Measurements from ENCODE around the gene SHTN1.

SHTN1 gene

GRCh38 chr10:116960066-116960776 lies 44.8 kb downstream of the SHTN1 start:
- no peak for FAIRE-seq
- no peak for DNase-seq (ENCODE audit: insufficient read length, low spot score)
- no peak for TF ChIP-seq CTCF (IDR thresholded peaks at IDR 0.05; ENCODE audit: insufficient read depth, missing control alignments)

GRCh38 chr10:116952729-116953128 lies 52.3 kb downstream of the SHTN1 start:
- FAIRE-seq (no peak), DNase-seq (ENCODE audit: insufficient read length, low spot score) (no peak)
- TF ChIP-seq CTCF (IDR thresholded peaks at IDR 0.05; ENCODE audit: insufficient read depth, missing control alignments): no peak

- FAIRE-seq: no peak
- DNase-seq (ENCODE audit: insufficient read length, low spot score): no peak
- no peak for TF ChIP-seq CTCF (IDR thresholded peaks at IDR 0.05; ENCODE audit: insufficient read depth, missing control alignments)
Observed at GRCh38 chr10:116948530-116948870, 56.5 kb downstream of the SHTN1 start.

GRCh38 chr10:116947841-116948529 lies 57.0 kb downstream of the SHTN1 start:
- no peak for FAIRE-seq
- no peak for TF ChIP-seq CTCF (IDR thresholded peaks at IDR 0.05; ENCODE audit: insufficient read depth, missing control alignments)
- no peak for DNase-seq (ENCODE audit: insufficient read length, low spot score)

- DNase-seq (ENCODE audit: insufficient read length, low spot score) (no peak), FAIRE-seq (no peak)
- TF ChIP-seq CTCF (IDR thresholded peaks at IDR 0.05; ENCODE audit: insufficient read depth, missing control alignments): no peak
Observed at GRCh38 chr10:116944911-116945310, 60.1 kb downstream of the SHTN1 start.

GRCh38 chr10:116931806-116932205 lies 73.2 kb downstream of the SHTN1 start:
- DNase-seq (ENCODE audit: insufficient read length, low spot score) (no peak), FAIRE-seq (no peak)
- TF ChIP-seq CTCF (IDR thresholded peaks at IDR 0.05; ENCODE audit: insufficient read depth, missing control alignments): no peak

- no peak for FAIRE-seq
Observed at GRCh38 chr10:116926426-116926825, 78.6 kb downstream of the SHTN1 start.

More at GRCh38 chr10:116926426-116926825, 78.6 kb downstream of the SHTN1 start:
- no peak for DNase-seq (ENCODE audit: insufficient read length, low spot score)
- no peak for TF ChIP-seq CTCF (IDR thresholded peaks at IDR 0.05; ENCODE audit: insufficient read depth, missing control alignments)
